HG03432 (cell line): ENCODE results near the gene KAZN.

ENCODE experiments used
- ATAC-seq: cut with Tn5 transposase; IDR thresholded peaks from one replicate; pipeline ENCODE4 v1.9.1; 2021; ENCODE audit warnings: mild to moderate bottlenecking, moderate library complexity; ENCODE audit not compliant: unreplicated experiment

Gene KAZN

DNA sequence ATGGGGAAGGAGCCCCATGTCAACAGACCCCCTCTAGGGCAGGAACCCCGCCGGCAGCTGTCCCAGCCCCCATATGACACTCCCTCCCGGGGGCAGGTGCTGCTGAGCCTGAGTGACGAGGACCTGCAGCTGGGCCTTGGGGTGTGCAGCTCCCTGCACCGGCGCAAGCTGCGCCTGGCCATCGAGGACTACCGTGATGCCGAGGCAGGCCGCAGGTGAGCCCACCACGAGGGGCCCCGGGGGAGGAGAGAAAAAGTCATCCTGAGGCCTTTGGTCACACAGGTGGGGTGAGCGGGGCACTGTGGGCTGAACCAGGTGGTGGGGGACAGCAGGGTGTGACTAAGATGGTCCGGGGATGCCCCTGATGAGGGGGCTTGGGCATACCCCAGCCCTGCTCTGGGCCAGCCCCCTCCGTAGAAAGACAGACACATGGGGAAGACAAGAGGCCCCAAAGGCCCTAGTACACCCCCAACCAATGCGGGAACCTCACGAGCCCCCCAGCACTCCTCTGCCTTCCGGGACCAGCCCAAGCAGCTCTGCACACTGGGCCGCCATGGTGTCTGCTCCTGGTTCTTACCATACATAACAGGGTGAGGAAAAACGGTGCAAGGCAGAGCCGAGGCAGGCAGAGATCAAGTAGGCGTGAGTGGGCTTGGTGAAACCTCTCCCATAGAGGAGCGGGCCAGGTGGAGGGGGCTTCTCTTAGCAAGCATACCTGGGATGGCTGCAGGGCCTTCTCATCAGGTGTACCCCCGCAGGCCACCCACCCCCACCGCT is 496.4 kb downstream of the KAZN start:
- ATAC-seq = no peak

DNA sequence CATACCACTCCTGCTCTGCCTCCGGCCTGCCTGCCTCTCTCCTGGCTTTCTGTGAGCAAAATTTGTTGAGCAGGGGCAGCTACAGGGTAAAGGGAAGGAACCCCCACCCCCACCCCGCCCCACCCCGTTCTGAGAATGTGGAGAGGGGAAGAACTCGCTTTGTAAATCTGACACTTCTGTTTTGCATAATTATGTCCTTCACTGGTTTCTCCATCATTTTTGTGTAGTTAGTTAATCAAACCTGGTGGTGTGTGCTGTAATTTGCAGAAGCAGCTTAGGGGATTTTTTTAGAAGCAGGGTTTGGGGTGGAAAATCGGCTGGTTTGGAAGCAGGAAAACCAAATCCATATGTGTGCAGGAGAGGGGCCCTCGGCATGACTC is 497.0 kb downstream of the KAZN start:
- ATAC-seq = no peak

DNA sequence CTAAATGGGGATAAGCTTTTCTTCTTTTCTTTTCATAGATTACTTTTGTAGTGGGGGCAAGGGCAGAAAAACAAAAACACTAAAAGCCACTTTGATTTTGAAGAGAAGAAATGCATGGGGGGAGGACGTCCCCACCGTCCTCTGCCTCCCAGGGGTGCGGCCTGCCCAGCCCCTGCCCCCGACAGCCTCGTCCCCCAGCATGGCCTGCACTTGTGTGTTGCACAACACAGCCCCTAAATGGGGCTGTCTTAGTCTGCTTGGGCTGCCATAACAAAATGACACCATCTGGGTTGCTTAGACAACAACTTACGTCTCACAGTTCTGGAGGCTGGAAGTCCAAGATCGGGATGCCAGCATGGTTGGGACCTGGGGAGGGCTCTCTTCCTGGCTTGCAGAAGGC is 497.8 kb downstream of the KAZN start:
- ATAC-seq = no peak

DNA sequence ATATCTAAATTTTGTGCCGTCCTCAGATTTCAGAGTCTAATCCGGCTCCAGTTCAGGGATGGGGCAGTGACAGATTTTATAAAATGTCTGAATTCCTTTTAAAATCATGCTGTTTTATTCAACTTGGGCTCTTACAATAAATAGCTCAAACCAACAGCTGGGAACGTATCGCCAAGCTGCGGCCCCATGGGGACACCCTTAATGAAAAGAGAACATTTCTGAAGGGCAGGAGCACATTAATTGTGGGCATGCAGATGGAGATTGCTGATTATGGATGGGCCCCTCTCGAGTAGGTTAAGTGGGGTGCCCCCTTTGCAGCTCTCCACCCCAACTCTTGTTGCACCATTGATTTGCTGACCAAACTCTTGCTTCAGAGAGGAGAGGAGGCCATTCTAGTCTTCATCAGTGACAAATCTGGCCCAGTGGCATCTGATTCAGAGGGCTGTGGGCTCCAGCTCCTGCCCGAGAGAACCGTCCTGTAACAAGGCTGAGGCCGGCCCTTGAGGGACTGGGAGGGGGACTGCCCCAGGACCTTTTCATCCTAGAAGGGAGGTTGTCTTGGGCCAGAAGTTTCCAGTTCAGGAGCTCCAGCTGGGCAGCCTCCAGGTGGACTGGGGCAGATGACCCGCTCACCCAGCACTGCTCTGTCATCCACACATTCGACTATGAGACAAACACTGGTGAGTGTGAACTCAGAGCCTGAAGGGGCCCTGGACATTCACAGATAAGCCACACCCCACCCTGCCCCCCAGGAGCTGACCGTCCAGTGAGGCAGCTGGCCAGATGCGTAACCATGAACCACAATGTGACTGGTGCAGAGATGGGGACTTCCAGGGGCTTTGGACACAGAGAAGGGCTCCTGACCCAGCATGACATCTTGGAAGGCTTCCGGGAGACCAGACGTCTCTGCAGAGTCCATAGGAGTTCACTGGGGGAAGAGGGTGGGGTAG is 500.0 kb downstream of the KAZN start:
- ATAC-seq = no peak

DNA sequence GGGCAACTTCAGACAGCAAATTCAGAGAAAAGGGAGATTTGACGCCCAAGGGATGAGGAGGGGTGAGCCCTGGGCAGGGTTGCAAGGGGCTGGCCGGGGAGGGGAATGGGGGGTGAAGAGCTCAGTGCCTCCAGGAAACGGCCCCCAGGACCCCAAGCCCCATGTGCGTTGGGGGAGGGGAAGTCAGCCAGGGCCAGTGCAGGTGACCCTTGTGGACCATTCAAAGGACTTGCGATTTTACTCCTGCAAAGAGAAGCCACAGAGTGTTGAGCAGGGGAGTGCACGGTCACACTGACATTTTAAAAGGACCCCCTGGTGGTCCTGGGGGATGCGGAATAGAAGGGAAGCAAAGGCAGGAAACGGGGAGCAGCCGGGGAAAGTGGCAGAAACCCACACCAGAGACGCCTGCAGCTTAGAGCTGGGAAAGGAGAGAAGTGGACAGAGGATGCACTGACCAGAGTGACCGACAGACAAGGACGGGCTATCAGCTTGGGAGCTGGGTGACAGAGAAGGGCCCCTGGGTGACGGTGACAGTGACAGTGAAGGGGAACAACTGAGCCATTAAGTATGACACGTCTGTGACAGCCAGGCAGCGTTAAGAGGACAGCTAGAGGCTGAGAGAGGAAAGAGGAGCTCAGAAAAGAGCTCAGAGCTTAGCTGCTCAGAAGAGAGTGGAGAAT is 501.1 kb downstream of the KAZN start:
- no peak for ATAC-seq

DNA sequence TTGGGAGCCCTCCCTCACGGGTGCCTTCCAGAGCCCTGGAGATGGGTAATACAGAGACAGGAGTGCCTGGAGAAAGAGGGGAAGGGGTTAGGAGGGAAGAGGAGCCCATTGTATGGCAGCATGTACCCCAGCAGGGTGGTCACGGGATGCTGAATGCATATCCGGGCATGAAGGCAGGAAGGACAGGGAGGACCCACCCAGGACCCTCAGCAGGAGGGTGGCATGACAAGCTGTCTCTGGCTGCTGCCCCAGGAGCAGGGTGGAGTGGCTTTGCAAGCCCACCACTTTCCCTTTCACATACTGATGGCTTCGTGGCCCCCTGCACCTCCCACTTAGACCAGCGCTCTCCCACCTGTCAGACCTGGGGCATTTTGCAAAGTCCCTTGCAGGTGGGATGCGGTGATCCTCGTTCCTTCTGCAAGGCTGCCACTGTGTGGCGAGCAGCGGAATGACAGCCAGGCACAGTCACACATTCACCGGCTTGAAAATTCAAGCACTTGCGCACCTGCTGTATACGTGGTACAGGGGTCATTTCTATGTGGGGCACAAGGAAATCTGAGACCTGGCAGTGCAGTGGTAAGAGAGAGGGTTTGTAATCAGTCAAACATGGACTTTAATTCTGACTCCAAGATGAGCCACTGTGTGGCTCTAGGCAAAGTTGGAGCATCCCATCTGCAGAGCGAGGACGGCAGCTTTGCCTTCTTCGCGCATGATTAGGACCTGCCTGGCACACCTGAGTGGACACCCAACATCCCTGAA is 501.8 kb downstream of the KAZN start:
- ATAC-seq = peak; percentile 48

DNA sequence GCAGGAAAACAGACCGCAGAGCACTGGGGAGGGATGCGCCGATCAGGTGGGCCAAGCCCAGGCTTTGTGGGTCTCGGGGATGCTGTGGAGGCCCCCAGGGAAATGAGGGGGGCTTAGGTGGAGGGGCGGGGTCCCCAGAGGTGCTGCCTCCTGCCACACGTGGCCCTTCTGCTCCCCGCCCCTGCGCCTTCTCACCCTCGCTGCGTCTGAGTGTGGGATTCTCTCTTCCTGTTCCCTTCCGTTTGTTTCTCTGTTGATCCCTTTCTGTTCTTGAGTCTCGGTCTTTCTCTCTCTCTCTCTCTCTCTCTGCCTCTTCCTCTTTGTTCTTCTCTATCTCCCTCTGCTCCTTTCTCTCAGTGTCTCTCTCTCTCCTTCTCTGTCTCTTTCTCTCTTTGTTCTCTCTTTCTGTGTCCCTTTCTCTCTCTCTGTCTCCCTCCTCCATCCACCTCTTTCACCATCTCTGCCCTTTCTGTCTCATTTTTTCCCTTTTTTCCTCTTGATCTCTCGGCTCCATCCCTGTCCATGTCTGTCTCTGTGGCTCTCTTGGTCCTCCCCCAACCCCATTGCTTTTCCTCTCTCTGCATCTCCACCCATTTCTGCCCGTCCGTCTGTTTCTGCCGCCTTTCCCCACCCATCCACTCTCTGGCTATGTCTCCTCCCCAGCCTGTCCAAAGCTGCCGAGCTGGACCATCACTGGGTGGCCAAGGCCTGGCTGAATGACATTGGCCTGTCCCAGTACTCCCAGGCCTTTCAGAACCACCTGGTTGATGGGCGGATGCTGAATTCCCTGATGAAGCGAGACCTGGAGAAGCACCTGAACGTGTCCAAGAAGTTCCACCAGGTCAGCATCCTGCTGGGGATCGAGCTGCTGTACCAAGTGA is 502.6 kb downstream of the KAZN start:
- ATAC-seq = no peak

DNA sequence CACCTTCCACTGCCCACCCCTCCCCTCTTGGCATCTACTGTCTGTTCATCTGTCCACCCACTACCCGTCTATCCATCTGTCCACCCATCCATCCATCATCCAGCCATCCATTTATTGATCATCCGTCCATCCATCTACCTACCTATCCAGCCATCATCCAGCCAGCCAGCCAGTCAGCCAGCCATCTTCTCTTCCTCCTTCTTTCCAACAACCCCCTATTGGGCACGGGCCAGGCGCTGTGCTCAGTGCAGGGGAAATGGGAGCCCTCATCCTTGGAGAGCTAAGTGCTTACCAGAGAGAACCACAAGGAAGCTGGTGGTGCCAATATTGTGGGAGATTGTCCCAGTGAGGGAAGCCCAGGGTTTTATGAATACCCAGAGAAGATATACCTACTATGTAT is 503.3 kb downstream of the KAZN start:
- ATAC-seq = no peak

DNA sequence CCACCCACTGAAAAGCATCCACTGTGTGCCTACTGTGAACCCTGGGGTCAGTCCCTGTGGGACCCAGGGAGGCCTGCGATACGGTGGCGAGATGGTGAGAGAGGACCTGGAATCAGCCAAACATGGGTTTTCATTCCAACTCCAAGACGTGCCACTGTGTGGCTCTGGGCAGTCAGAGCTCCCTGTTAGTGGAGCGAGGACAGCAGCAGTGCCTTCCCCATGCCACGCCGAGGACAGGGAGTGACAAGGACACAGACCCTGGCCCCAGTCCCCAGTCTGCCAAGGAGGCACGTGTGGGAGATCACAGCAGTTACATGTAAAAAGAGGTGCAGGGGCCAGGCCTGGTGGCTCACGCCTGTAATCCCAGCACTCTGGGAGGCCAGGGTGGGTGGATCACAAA is 504.2 kb downstream of the KAZN start:
- no peak for ATAC-seq

DNA sequence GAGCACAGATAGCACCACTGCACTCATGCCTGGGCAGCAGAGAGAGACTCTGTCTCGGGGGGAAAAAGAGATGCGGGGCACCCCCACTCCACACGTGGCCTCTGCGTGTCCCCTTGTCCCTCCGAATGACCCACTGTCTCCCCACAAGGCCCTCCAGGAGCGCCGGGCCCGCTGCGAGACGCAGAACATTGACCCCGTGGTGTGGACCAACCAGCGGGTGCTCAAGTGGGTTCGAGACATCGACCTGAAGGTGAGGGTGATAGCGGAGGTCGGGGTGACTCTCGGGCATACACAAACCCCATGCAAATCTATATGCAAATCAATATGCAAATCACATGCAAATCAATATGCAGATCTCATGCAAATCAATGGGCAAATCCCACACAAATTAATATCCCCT is 504.7 kb downstream of the KAZN start:
- ATAC-seq = no peak

DNA sequence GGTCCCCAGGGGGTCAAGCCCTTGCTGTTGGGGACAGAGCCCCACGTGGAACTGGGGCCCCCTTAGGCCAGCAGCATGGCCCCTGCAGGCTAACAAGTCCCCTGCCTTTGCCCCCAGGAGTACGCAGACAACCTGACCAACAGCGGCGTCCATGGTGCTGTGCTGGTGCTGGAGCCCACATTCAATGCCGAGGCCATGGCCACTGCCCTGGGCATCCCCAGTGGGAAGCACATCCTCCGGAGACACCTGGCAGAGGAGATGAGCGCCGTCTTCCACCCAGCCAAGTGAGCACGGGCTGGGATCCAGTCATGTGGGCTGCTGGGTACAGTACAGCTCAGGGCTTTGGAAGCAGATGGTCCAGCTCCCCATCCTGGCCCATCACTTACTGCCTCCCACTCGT is 505.4 kb downstream of the KAZN start:
- ATAC-seq = no peak

DNA sequence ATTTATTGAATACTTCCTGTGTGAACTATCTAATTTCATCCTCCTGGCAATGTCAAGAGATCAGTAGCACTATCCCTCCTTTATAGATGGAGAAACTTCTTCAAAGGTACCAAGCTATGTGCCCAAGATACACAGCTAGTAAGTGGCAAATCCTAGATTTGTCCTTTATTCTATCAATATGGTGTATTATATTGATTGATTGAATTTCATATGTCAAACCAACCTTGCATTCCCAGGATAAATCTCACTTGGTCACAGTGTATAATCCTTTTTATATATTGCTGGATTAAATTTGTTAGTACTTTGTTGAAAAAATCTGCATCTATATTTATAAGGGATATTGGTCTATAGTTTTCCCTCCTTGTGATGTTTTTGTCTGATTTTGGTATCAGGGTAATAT is 506.3 kb downstream of the KAZN start:
- ATAC-seq = no peak

DNA sequence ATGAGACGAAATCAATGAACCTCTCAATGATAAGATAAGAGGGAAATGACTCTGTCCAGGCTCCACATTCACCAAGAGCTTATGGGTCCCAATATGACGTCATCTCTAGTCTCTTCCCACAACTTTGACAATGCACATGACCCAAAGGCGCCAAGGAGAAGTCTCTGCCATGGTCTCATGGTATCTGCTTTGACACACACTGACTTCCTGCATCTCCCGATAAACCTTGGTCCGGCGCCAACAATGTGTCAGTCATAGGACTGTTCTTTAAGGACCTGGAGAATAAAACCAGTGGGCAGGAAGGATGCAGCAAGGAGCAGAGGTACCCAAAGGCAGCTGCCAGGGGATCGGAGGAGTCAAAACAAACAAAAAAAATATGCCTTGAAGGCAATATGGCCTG is 508.1 kb downstream of the KAZN start:
- no peak for ATAC-seq

DNA sequence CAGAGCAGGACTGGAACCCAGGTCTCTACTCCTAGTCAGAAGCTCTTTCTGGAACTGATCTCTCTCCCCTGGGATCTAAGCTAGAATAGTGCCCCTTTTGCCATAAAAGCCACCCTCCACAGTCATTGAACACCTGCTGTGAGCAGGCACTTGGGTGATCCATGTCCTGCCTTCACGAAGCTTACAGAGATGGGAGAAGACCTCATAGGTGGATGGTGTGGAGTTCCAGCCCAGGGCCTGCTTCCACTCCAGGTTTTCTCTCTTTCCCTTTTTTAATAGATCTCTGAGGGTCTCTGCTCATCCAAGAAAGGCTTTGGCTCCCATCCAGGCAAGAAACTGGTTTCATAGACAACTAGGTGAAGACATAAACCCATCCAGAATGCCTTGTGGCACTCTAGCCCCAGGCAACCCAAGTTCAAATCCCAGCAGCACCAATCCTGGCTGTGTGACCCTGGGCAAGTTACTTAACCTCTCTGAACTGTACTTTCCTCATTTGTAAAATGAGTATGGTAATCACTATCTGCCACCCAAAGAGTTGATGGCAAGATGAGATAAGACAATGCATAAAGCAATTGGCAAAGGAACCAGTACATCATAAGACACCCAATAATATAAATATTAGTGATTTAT is 508.7 kb downstream of the KAZN start:
- no peak for ATAC-seq

DNA sequence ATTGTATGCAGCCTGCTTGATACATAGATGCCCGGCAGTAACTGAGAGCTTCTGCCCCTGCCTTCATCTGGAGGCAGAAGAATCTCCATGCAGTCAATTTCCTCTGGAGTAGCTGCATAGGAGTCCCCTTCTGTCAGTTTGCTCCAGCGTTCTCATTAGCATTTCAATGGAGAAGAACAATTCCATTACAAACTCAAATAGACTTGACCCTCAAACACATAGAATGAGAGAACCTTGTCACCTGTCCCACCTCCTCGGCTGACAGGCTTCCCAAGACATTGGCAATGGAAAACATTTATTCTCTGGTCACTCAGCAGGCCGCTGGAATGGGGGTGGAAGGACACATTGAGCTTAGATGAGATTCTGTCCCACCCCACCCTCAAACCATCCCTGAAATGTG is 509.4 kb downstream of the KAZN start:
- ATAC-seq = no peak

DNA sequence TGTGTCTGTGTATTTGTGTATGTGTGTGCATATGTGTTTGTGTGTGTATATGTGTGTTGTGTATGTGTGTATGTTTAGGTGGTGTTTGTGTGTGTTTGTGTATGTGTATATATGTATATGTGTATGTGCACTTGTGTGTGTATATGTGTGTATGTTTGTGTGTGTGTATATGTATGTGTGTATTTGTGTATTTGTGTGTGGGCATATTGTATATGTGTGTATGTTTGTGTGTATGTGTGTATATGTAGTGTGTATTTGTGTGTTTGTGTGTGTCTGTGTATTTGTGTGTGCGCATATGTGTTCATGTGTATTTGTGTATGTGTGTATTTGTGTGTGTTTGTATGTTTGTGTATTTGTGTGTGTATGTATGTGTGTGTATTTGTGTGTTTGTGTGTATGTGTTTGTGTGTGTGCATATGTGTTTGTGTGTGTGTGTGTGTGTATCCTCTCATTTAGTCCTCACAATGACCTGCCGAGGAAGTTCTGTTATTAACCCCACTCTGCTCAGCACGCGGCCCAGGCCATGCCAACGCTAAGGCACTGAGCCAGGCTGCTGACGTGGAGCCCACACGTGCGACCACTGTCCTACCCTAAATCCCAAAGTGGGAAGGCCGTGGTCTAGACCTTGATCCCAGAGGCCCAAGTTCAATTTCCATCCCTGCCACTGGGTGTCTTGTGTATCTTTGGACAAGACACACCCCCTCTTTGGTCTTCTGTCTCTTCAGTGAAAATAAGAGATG is 511.8 kb downstream of the KAZN start:
- ATAC-seq = no peak

DNA sequence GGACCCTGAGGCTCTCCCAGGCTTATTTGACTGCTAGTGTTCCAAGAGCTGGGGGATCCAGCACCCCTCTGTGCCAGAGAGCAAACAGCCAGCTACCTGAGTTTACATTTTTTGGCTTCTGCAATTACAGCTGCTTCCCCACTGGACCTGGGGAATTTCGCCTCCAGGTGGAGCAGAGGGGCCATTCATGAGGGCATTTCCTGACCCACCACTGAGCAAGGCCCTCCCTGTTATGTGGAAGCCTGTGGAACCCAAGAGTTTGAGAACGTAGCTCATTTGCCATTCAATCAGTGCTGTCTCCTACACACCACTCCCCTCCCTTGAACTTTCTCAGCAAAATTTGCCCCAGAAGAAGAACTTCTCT is 512.4 kb downstream of the KAZN start:
- ATAC-seq = no peak

DNA sequence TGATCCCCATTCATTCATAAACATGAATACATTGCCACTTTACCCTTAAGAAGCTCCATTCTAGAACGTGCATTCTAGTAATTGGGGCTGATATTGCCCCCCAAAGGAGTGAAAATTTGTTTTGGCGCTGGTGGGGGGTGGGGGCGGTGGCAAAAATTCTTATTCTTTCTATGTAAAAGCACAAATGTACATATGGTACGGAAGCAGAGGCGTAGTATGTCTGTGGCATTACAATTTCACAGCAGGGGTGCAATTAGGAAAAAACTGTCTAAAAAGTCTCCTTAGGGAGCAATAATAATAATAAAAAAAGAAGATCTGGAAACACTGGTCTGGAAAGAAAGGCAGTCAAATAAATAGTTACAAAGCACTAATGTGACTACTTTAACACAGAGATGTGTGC is 514.7 kb downstream of the KAZN start:
- ATAC-seq = no peak

DNA sequence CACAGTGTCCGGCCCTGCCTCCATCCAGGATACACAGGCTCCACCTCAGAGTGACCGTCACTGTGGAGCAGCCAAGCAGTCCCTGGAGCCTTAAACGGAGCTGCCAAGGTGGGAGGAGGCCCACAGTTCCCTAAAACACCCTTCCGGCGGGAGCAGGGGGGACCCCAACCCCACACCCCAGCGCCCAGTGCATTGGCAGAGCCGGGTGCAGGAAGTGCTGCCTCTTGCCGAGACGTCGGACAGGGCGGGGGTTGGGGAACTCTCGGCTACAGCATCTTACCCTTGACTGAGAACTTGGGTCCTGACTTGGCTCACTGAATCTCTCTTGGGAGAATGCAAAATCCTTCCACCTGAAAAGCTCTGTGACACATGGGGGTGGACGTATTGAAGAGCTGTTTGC is 516.4 kb downstream of the KAZN start:
- no peak for ATAC-seq
